T-cell (primary cell): ENCODE results near the gene KANK3. TPM values are rescaled to one million over a fixed set of nuclear protein-coding genes. Genes with fewer than 3 reads are reported as not detected.

ENCODE experiments used
- ATAC-seq, 4 experiments: fragments of 200-7000 bp in 3 of 4; fragments of 150-1000 bp in 1 of 4; cut with Tn5 transposase; replicated peaks in 1 of 4; 1 replicate in 3 of 4; 2 replicates in 1 of 4; pipeline ENCODE4 v1.10.0; 2021; ENCODE audit warnings: moderate library complexity in 3 of 4, mild to moderate bottlenecking in 2 of 4, moderate number of reproducible peaks in 1 of 4
- CTCF ChIA-PET, 2 donors: fragments of 300-600 bp; sonication (Branson Sonifier 250); formaldehyde crosslinking; loops; one replicate each; lab custom pipeline; 2022; ENCODE audit warnings: antibody characterized with exemption in 2 of 2; lab: Charles Lee
- POLR2A ChIA-PET, 2 donors: fragments of 300-600 bp; sonication (Branson Sonifier 250); formaldehyde crosslinking; loops; one replicate each; lab custom pipeline; 2022; ENCODE audit warnings: antibody characterized with exemption in 2 of 2; lab: Charles Lee
- DNase-seq, 35 experiments: peaks; one replicate each; pipeline versions ENCODE4 v3.0.0 to v3.0.0-alpha.2; 2013 to 2023
- H3K27ac ChIP-seq: one replicate; pipeline ENCODE4 v1.5.1; 2013; ENCODE audit warnings: low read length
- H3K27me3 ChIP-seq, 2 experiments: replicated peaks in 1 of 2; 1 replicate in 1 of 2; 2 replicates in 1 of 2; pipeline versions ENCODE4 v1.6.1 to v1.7.0; 2013; ENCODE audit warnings: low read length in 1 of 2, mixed read lengths in 1 of 2; ENCODE audit not compliant: control insufficient read depth in 2 of 2, insufficient read depth in 2 of 2; ENCODE audit errors: extremely low read depth in 1 of 2
- H3K36me3 ChIP-seq, 2 donors: 1 replicate in 1 of 2; 2 replicates in 1 of 2; pipeline versions ENCODE4 v1.6.1 to v1.7.0; 2013; ENCODE audit warnings: low read length in 1 of 2; ENCODE audit not compliant: control insufficient read depth in 2 of 2, insufficient read depth in 1 of 2; ENCODE audit errors: extremely low read depth in 1 of 2
- H3K4me1 ChIP-seq, 2 experiments: 1 replicate in 1 of 2; 2 replicates in 1 of 2; pipeline versions ENCODE4 v1.6.1 to v1.7.0; 2013; ENCODE audit warnings: low read length in 2 of 2, mixed read lengths in 1 of 2; ENCODE audit not compliant: insufficient read depth in 2 of 2, control insufficient read depth in 1 of 2; ENCODE audit errors: extremely low read depth in 1 of 2
- H3K4me3 ChIP-seq, 2 donors: 1 replicate in 1 of 2; 2 replicates in 1 of 2; pipeline versions ENCODE4 v1.5.1 to v1.7.0; 2013; ENCODE audit warnings: mild to moderate bottlenecking in 2 of 2, low read length in 1 of 2, moderate library complexity in 1 of 2; ENCODE audit not compliant: control insufficient read depth in 1 of 2; ENCODE audit errors: extremely low read depth in 1 of 2
- H3K9me3 ChIP-seq: 2 replicates; pipeline ENCODE4 v1.7.0; 2013
- H3K27ac Mint-ChIP-seq, 2 donors: one replicate each; pipeline ENCODE4 v1.8.0; 2020 to 2021; ENCODE audit warnings: mild to moderate bottlenecking in 2 of 2, mixed read lengths in 2 of 2
- H3K27me3 Mint-ChIP-seq, 2 donors: one replicate each; pipeline ENCODE4 v1.8.0; 2021 to 2022; ENCODE audit warnings: mixed read lengths in 2 of 2
- H3K36me3 Mint-ChIP-seq: one replicate; pipeline ENCODE4 v1.8.0; 2021; ENCODE audit warnings: mixed read lengths
- H3K4me1 Mint-ChIP-seq, 3 donors: one replicate each; pipeline ENCODE4 v1.8.0; 2020 to 2022; ENCODE audit warnings: mixed read lengths in 3 of 3, mild to moderate bottlenecking in 1 of 3
- H3K4me3 Mint-ChIP-seq, 3 donors: one replicate each; pipeline ENCODE4 v1.8.0; 2020 to 2022; ENCODE audit warnings: mild to moderate bottlenecking in 3 of 3, mixed read lengths in 3 of 3, moderate library complexity in 3 of 3
- H3K9me3 Mint-ChIP-seq, 3 donors: one replicate each; pipeline ENCODE4 v1.8.0; 2020 to 2022; ENCODE audit warnings: mixed read lengths in 3 of 3
- WGBS: methylation state at CpG from one replicate; pipeline ENCODE4 v1.1.5; 2013; ENCODE audit warnings: missing lambda C conversion rate; ENCODE audit not compliant: insufficient coverage; 5-methylcytosine and 5-hydroxymethylcytosine counted together
- total RNA-seq, 35 experiments: library from RNA in 6 of 35; stranded (reverse) in 6 of 35; fragments of 120-200 nt in 1 of 35; gene quantifications; one replicate each; pipeline versions ENCODE4 v1.2.1 to v1.2.4 and lab custom pipeline; 2013 to 2026

KANK3 gene
- total RNA-seq, 5 donors from 2014 or later (not counting 1 experiment from before 2014, with no cell fraction given): 0.88 to 5.5 (median 4.4) TPM

DNA sequence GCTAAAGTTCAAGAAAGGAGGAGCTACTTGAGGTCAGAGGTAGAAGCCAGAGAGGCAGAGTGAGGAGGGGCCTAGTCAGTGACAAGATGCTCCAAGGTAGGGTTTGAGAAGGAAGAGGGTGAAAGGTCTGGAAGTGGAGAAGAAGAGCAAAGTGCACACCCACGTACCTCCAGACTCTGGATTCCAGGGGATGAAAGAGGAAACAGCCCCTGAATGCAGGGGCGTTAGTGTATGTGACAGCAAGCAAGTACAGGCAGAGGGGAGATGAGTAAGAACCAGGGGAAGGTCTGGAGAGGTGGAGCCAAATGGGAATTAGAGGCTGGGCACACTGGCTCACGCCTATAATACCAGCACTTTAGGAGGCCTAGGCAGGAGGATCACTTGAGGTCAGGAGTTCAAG is 13.1 kb downstream of the KANK3 start:
- H3K4me1 ChIP-seq: peaks cover 0 to 9% of the 10 kb centered on the region in 2 experiments
- peaks cover 0 to 7% of the 10 kb centered on the region in 2 donors for H3K27me3 Mint-ChIP-seq
- ChIA-PET POLR2A (no interaction called here), CTCF (no interaction called here)
- no peak overlapping the region for H3K4me3 Mint-ChIP-seq
- no peak overlapping the region for H3K27ac ChIP-seq
- H3K4me1 Mint-ChIP-seq: peaks cover 0 to 2% (median 0%) of the 10 kb centered on the region in 3 donors
- ATAC-seq: no peak
- 77% methylated on average over 3 of the region's 3 CpGs for WGBS
- peaks cover 3 to 21% of the 10 kb centered on the region in 2 experiments for H3K27me3 ChIP-seq
- no peaks in the 10 kb centered on the region for H3K36me3 ChIP-seq
- no peaks in the 10 kb centered on the region for H3K9me3 Mint-ChIP-seq
- H3K4me3 ChIP-seq: no peak overlapping the region
- no peaks in the 10 kb centered on the region for H3K9me3 ChIP-seq
- no peak overlapping the region for H3K27ac Mint-ChIP-seq
- DNase-seq: no peak
- no peaks in the 10 kb centered on the region for H3K36me3 Mint-ChIP-seq

DNA sequence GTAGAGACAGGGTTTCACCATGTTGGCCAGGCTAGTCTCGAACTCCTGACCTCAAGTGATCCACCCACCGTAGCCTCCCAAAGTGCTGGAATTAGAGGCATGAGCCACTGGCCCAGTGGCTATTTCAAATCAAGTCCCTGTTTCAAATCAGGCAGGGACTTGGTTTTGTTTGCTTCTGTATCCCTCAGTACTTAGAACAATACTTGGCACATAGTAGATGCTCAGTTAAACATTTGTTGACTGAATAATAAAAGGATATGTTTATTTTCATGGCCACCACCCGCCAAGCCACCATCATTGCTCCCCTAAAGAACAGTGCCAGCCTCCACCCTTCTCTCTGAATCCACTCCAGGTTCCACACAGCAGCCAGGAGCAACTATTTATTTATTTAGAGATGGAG is 17.6 kb downstream of the KANK3 start:
- Histone ChIP-seq H3K36me3 (peaks cover 7 to 20% of the 10 kb centered on the region in 2 donors), H3K4me1 (peaks cover 10 to 33% of the 10 kb centered on the region in 2 experiments), H3K27ac (no peak overlapping the region), H3K27me3 (peaks cover 0 to 5% of the 10 kb centered on the region in 2 experiments), H3K4me3 (no peak overlapping the region), H3K9me3 (no peaks in the 10 kb centered on the region)
- Mint-ChIP-seq H3K4me1 (peaks cover 20 to 29% (median 25%) of the 10 kb centered on the region in 3 donors), H3K27ac (no peak overlapping the region), H3K4me3 (no peak overlapping the region), H3K9me3 (no peaks in the 10 kb centered on the region), H3K27me3 (no peaks in the 10 kb centered on the region), H3K36me3 (no peaks in the 10 kb centered on the region)
- ChIA-PET CTCF (no interaction called here), POLR2A (no interaction called here)
- DNase-seq: no peak
- no peak for ATAC-seq
- WGBS: 95% methylated on average over 2 of the region's 3 CpGs

GRCh38 chr19:8324186-8325050 is 18.6 kb downstream of the KANK3 start:
- CTCF ChIA-PET: no interaction called here
- POLR2A ChIA-PET: interaction anchor here in 1 of 2 donors (1.0 kb wide), 1 partner anchor 17 kb away, joined by 7 read pairs; no protein-coding TSS in a partner anchor
- Mint-ChIP-seq H3K36me3 (no peaks in the 10 kb centered on the region), H3K9me3 (no peaks in the 10 kb centered on the region), H3K4me3 (no peak overlapping the region), H3K27ac (no peak overlapping the region), H3K27me3 (no peaks in the 10 kb centered on the region), H3K4me1 (peaks cover 31 to 38% (median 35%) of the 10 kb centered on the region in 3 donors)
- ATAC-seq (no peak), DNase-seq (no peak)
- Histone ChIP-seq H3K36me3 (peaks cover 7 to 20% of the 10 kb centered on the region in 2 donors), H3K27me3 (peaks cover 0 to 5% of the 10 kb centered on the region in 2 experiments), H3K27ac (no peak overlapping the region), H3K9me3 (no peaks in the 10 kb centered on the region), H3K4me3 (no peak overlapping the region), H3K4me1 (peaks cover 16 to 42% of the 10 kb centered on the region in 2 experiments)
- 92% methylated on average over 16 of the region's 17 CpGs for WGBS

DNA sequence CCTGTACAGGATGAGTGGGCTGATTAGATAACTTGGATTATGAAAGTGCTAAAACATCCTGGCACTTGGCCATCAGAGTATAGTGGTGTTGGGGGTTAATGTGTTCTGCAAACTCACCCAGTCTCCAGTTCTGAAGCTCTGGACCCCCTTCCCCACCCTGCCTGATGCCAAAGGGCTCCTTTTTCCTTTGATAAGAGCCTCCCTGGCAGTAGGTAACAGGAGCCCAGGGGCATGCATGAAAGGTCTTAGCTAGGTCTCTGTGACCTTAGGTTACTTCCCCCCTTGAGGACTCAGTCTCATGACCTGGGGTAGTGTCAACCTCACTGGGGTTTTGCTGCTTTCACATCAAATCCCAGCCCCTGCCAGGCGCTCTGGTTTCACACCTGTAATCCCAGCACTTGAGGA is 19.3 kb downstream of the KANK3 start:
- H3K4me1 ChIP-seq: peaks cover 16 to 42% of the 10 kb centered on the region in 2 experiments
- peaks cover 0 to 5% of the 10 kb centered on the region in 2 experiments for H3K27me3 ChIP-seq
- DNase-seq (no peak), ATAC-seq (no peak)
- Mint-ChIP-seq H3K27me3 (no peaks in the 10 kb centered on the region), H3K27ac (no peak overlapping the region), H3K4me3 (peak overlapping the region in 2 of 3 donors; percentile 92 to 97), H3K36me3 (no peaks in the 10 kb centered on the region), H3K9me3 (no peaks in the 10 kb centered on the region), H3K4me1 (peaks cover 31 to 42% (median 36%) of the 10 kb centered on the region in 3 donors)
- H3K27ac ChIP-seq: no peak overlapping the region
- no peak overlapping the region for H3K4me3 ChIP-seq
- POLR2A ChIA-PET: interaction anchor here in 1 of 2 donors (0.5 to 1.0 kb wide), 2 partner anchors 17 to 940 kb away, joined by 4 to 7 read pairs; no protein-coding TSS in a partner anchor
- WGBS: 100% methylated on average over 1 of the region's 1 CpG
- no peaks in the 10 kb centered on the region for H3K9me3 ChIP-seq
- peaks cover 7 to 20% of the 10 kb centered on the region in 2 donors for H3K36me3 ChIP-seq
- CTCF ChIA-PET: no interaction called here

- Mint-ChIP-seq H3K36me3 (no peaks in the 10 kb centered on the region), H3K27me3 (no peaks in the 10 kb centered on the region), H3K4me1 (peaks cover 31 to 42% (median 36%) of the 10 kb centered on the region in 3 donors), H3K4me3 (peak overlapping the region; percentile 92 to 97 (median 94)), H3K27ac (no peak overlapping the region), H3K9me3 (no peaks in the 10 kb centered on the region)
- ChIA-PET POLR2A (interaction anchor here in 1 of 2 donors (0.5 kb wide), 1 partner anchor 317 kb away, joined by 3 read pairs; no protein-coding TSS in a partner anchor), CTCF (interaction anchor here in 1 of 2 donors (1.1 kb wide), 1 partner anchor 70 kb away, joined by 4 read pairs; no protein-coding TSS in a partner anchor)
- Histone ChIP-seq H3K9me3 (no peaks in the 10 kb centered on the region), H3K27me3 (peaks cover 0 to 2% of the 10 kb centered on the region in 2 experiments), H3K4me1 (peaks cover 16 to 42% of the 10 kb centered on the region in 2 experiments), H3K4me3 (peak overlapping the region; percentile 94 to 99), H3K27ac (peak overlapping the region; percentile 18), H3K36me3 (peaks cover 7 to 20% of the 10 kb centered on the region in 2 donors)
- ATAC-seq (no peak), DNase-seq (no peak)
- 58% methylated on average over 4 of the region's 7 CpGs for WGBS
These were observed 20.4 kb downstream of the KANK3 start for GRCh38 chr19:8322638-8322997.

DNA sequence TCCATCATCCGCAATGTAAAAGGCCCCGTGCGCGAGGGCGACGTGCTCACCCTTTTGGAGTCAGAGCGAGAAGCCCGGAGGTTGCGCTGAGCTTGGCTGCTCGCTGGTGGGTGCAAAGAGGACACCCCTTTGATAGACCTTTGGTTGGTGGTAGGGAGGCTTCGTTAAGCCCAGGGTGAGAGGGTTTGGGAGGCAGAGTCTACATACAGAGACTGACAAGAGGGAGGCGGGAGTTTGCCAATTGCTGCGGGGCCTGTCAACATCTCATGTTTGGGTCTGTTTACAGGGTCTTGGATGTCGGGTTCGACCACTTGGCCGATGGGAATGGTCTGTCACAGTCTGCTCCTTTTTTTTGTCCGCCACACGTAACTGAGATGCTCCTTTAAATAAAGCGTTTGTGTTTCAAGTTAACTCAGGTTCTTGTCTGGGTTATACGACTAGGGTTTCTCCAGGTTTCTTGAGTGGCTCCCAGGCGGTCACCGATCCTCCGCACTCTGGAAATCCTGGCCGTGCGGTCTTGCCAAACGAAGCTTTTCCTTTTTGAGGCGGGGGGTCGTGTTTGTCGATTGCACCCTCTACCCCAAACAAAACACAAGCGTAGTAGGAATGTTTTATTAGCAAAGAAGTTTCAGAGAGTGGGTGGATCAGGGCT is 20.9 kb downstream of the KANK3 start:
- Mint-ChIP-seq H3K27ac (peak overlapping the region; percentile 95 to 97), H3K4me3 (peak overlapping the region; percentile 92 to 97 (median 94)), H3K36me3 (peaks cover 3% of the 10 kb centered on the region), H3K4me1 (peaks cover 31 to 42% (median 38%) of the 10 kb centered on the region in 3 donors), H3K27me3 (no peaks in the 10 kb centered on the region), H3K9me3 (no peaks in the 10 kb centered on the region)
- peaks cover 16 to 43% of the 10 kb centered on the region in 2 experiments for H3K4me1 ChIP-seq
- DNase-seq (no peak), ATAC-seq (no peak)
- peak overlapping the region; percentile 42 for H3K27ac ChIP-seq
- POLR2A ChIA-PET: no interaction called here
- H3K27me3 ChIP-seq: no peaks in the 10 kb centered on the region
- H3K9me3 ChIP-seq: no peaks in the 10 kb centered on the region
- H3K36me3 ChIP-seq: peaks cover 7 to 20% of the 10 kb centered on the region in 2 donors
- CTCF ChIA-PET: interaction anchor here (1.0 to 1.1 kb wide), 2 partner anchors 19 to 69 kb away, joined by 3 to 4 read pairs; no protein-coding TSS in a partner anchor
- WGBS: 12% methylated on average over 19 of the region's 30 CpGs
- H3K4me3 ChIP-seq: peak overlapping the region; percentile 94 to 99
